Testis (tissue), 3 donors: ENCODE data around the gene WAPL. TPM values are rescaled to one million over a fixed set of nuclear protein-coding genes. Genes with fewer than 3 reads are reported as not detected.

ENCODE experiments used
- DNase-seq: peaks from one replicate; pipeline ENCODE4 v3.0.0-alpha.2; 2019
- H3K27ac ChIP-seq, 2 donors: fragments of 200-600 bp; sonication (generic); one replicate each; pipeline ENCODE4 v1.5.1; 2019
- H3K27me3 ChIP-seq: fragments of 200-600 bp; sonication (generic); one replicate; pipeline ENCODE4 v1.5.1; 2019
- H3K36me3 ChIP-seq: fragments of 200-600 bp; sonication (generic); one replicate; pipeline ENCODE4 v1.5.1; 2017; ENCODE audit warnings: low read depth; ENCODE audit errors: missing control alignments
- H3K4me1 ChIP-seq: fragments of 200-600 bp; sonication (generic); one replicate; pipeline ENCODE4 v1.5.1; 2019
- H3K4me3 ChIP-seq, 2 donors: fragments of 200-600 bp; sonication (generic); one replicate each; pipeline ENCODE4 v1.5.1; 2017 to 2019
- H3K9me3 ChIP-seq: fragments of 200-600 bp; sonication (generic); one replicate; pipeline ENCODE4 v1.5.1; 2017
- POLR2A ChIP-seq: fragments of 450-650 bp; IDR thresholded peaks from one replicate; pipeline ENCODE4 v1.6.1; 2017; ENCODE audit warnings: antibody characterized with exemption, mild to moderate bottlenecking, moderate library complexity
- WGBS, 2 donors: methylation state at CpG; one replicate each; pipeline ENCODE4 v1.1.5; 2018; 5-methylcytosine and 5-hydroxymethylcytosine counted together
- intact Hi-C: fragments of 100-400 bp; cut with DNase I; formaldehyde crosslinking; loops from one replicate; pipeline ENCODE4 v1.15.1; 2023; ENCODE audit warnings: low total_unique reads
- polyA plus RNA-seq: library from polyadenylated mRNA; stranded (reverse); fragments of 350-450 nt; fragmentation: Illumina TruSeq; extraction: RNeasy Lipid Tissue Mini Kit (QIAGEN cat#74804); gene quantifications from one replicate; pipeline ENCODE4 v1.2.3, GENCODE V29; 2014; ENCODE audit warnings: low read depth, low replicate concordance; ENCODE audit not compliant: insufficient read depth
- total RNA-seq, 2 donors: library from RNA; depleted of rRNA; stranded (reverse); fragments of >200 nt; gene quantifications; one replicate each; pipeline ENCODE4 v1.2.3, GENCODE V29; 2016
- TF ChIP-seq, protein P1 (sequence below), 3 experiments: fragments of 450-650 bp in 2 of 3; fragments of 200-600 bp in 1 of 3; sonication (generic) in 1 of 3; IDR thresholded peaks; one replicate each; pipeline ENCODE4 v1.5.1; 2016 to 2019; ENCODE audit warnings: antibody characterized with exemption in 3 of 3, mild to moderate bottlenecking in 2 of 3, moderate library complexity in 1 of 3

The WAPL gene
- total and polyA plus RNA-seq, 3 donors from 2014 or later, result 65.7 to 89.8 (median 80.8) TPM

DNA sequence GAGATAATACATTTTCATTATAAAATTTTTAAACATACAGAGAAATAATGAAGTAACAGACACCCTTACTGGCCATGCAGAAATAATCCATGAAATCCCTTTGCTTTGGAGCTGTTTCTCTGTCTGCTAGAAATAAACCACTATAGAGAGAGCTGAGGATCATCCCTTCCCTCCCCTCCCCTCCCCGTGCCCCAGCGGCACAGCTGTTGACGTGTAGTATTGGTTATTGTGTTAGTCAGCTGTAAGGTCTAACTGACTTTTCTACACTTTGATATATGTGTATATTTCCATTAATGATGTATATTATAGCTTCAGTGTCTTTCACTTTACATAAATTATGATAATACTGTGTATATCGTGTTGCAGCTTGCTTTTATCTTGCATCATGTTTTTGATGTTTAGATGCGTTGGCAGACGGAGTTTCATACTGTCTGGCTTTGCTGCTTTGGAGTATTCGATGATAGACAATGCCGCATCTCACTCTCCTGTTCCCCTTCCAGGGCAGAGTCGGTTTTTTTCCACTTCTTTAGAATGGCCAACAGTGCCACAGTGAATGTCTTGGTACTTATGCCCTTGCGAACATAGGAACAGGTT lies 127.6 kb downstream of the WAPL start:
- Histone ChIP-seq H3K36me3 (no peaks in the 10 kb centered on the region), H3K27me3 (no peaks in the 10 kb centered on the region), H3K4me1 (peaks cover 3% of the 10 kb centered on the region), H3K9me3 (no peaks in the 10 kb centered on the region), H3K4me3 (no peak overlapping the region), H3K27ac (no peak overlapping the region)
- DNase-seq, result no peak
- TF ChIP-seq, protein P1, sequence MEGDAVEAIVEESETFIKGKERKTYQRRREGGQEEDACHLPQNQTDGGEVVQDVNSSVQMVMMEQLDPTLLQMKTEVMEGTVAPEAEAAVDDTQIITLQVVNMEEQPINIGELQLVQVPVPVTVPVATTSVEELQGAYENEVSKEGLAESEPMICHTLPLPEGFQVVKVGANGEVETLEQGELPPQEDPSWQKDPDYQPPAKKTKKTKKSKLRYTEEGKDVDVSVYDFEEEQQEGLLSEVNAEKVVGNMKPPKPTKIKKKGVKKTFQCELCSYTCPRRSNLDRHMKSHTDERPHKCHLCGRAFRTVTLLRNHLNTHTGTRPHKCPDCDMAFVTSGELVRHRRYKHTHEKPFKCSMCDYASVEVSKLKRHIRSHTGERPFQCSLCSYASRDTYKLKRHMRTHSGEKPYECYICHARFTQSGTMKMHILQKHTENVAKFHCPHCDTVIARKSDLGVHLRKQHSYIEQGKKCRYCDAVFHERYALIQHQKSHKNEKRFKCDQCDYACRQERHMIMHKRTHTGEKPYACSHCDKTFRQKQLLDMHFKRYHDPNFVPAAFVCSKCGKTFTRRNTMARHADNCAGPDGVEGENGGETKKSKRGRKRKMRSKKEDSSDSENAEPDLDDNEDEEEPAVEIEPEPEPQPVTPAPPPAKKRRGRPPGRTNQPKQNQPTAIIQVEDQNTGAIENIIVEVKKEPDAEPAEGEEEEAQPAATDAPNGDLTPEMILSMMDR (IDR thresholded peaks at IDR 0.05), result no peak
- TF ChIP-seq POLR2A, result no peak
- intact Hi-C loops, result no loop called here
- 82 to 84% methylated on average over 10 of the region's 10 CpGs for WGBS, 2 donors

DNA sequence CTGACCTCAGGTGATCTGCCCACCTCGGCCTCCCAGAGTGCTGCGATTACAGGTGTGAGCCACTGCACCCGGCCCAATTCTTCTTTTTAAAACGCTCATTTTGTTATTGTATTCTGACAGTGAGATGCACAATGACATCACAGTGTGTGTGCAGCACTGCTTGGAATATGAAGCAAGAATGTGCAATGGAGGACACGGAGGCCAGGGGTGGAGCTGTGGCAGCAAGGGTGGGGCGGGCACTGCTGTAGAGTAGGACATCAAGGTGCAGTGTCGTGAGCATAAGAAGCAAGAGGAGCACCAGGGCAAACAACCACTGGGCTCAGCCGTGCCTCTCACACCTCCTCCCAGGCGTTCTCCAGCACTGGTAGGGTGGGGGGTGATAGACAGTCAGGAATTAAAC lies 128.2 kb downstream of the WAPL start:
- no peak overlapping the region for H3K27ac ChIP-seq
- TF ChIP-seq, protein P1 (IDR thresholded peaks at IDR 0.05), result no peak
- no peak for TF ChIP-seq POLR2A
- H3K4me3 ChIP-seq, result no peak overlapping the region
- H3K4me1 ChIP-seq, result peaks cover 3% of the 10 kb centered on the region
- no peaks in the 10 kb centered on the region for H3K9me3 ChIP-seq
- no peaks in the 10 kb centered on the region for H3K27me3 ChIP-seq
- DNase-seq, result no peak
- 87 to 91% methylated on average over 9 of the region's 9 CpGs for WGBS, 2 donors
- intact Hi-C loops, result no loop called here
- H3K36me3 ChIP-seq, result no peaks in the 10 kb centered on the region

DNA sequence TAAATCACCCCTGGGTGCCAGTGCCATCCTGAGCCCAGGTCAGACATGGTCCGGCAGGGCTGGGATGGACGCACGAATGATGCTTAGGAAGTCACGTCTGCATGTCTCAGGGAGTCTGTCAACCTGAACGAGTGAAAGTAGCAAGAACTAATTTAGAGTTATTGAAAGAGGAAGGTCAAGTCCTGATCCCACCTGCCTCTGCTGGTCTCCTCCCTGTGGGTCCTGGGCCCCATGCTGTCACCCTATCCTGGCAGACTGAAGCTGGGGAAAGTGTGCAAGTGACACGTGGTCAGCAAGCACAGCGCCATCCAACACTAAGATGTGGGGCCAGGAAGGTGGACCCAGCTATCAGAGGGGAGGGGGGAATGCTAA lies 128.9 kb downstream of the WAPL start:
- Histone ChIP-seq H3K4me3 (no peak overlapping the region), H3K36me3 (no peaks in the 10 kb centered on the region), H3K4me1 (peaks cover 3% of the 10 kb centered on the region), H3K27ac (no peak overlapping the region), H3K9me3 (no peaks in the 10 kb centered on the region), H3K27me3 (no peaks in the 10 kb centered on the region)
- intact Hi-C loops, result no loop called here
- WGBS, 2 donors, result 82 to 84% methylated on average over 7 of the region's 7 CpGs
- TF ChIP-seq POLR2A, result no peak
- TF ChIP-seq, protein P1 (IDR thresholded peaks at IDR 0.05), result no peak
- DNase-seq, result no peak

DNA sequence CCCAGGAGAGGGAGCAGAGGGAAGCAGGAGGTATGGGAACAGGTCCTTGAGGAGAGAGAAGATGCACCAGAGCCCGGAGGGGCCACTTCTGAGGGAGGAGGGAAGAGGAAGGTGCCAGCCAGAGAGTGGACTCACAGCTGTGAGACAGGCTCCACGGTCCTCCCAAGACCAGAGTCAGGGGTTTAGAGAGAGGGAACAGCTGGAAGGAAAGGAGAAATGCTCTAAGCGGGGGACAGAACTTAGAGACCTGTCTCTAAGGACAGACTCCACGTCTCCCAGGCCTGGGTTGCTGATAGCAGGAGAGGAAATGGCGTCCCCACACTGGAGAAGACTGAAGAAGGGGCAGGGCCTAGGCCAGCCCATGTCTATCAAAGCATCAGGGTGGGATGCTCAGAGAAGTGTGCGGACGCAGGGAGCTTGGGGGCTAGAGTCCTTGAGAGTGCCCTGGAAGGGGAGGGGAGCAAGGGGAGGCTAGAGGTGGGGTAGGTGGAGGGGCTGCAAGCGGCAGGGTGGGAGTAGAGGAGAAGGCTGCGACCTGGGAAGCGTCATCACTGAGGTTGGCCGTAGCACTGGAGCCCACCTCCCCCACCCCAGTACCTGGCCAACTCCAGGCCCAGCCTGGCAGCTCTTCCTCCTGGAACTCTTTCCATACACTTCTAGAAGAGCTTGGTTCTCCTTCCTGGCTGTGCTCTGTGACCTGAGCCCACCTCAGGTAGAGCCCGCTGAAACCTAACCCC lies 129.4 kb downstream of the WAPL start:
- Histone ChIP-seq H3K27me3 (no peaks in the 10 kb centered on the region), H3K9me3 (no peaks in the 10 kb centered on the region), H3K27ac (no peak overlapping the region), H3K4me3 (no peak overlapping the region), H3K4me1 (peaks cover 3% of the 10 kb centered on the region), H3K36me3 (no peaks in the 10 kb centered on the region)
- no peak for DNase-seq
- TF ChIP-seq POLR2A, result no peak
- TF ChIP-seq, protein P1 (IDR thresholded peaks at IDR 0.05), result no peak
- intact Hi-C loops, result no loop called here
- 77 to 81% methylated on average over 12 of the region's 12 CpGs for WGBS, 2 donors
